ENCODE measurements around the gene SLC2A9. TPM values are rescaled to one million over a fixed set of nuclear protein-coding genes. Genes with fewer than 3 reads are reported as not detected.

The SLC2A9 gene
- total RNA-seq, 1 donor from 2014 or later, result 19.0 TPM

DNA sequence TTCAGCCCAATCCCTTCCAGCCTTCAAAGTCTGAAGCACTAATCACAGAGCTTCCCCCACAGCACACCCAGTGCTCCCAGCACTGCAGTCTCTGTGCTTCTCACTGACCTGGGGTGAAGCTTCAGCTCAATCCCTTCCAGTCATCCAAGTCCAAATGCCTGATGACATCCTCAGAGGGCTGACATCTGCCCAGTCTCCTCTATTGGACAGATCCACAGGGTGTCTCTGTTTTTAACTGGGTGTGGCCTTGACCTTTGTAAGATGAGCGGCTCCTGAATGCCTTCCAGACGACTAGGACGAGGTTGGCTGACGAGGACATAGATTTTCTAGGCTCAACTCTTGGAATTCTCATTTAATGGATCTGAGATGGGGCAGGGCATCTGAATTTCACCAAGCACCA lies 7.6 kb upstream of the SLC2A9 start:
- Histone ChIP-seq H3K4me3 (no peak overlapping the region), H3K27ac (no peak overlapping the region), H3K36me3 (no peaks in the 10 kb centered on the region), H3K4me1 (peaks cover 24% of the 10 kb centered on the region), H3K27me3 (no peaks in the 10 kb centered on the region), H3K9me3 (no peaks in the 10 kb centered on the region)
- TF ChIP-seq, protein P1, sequence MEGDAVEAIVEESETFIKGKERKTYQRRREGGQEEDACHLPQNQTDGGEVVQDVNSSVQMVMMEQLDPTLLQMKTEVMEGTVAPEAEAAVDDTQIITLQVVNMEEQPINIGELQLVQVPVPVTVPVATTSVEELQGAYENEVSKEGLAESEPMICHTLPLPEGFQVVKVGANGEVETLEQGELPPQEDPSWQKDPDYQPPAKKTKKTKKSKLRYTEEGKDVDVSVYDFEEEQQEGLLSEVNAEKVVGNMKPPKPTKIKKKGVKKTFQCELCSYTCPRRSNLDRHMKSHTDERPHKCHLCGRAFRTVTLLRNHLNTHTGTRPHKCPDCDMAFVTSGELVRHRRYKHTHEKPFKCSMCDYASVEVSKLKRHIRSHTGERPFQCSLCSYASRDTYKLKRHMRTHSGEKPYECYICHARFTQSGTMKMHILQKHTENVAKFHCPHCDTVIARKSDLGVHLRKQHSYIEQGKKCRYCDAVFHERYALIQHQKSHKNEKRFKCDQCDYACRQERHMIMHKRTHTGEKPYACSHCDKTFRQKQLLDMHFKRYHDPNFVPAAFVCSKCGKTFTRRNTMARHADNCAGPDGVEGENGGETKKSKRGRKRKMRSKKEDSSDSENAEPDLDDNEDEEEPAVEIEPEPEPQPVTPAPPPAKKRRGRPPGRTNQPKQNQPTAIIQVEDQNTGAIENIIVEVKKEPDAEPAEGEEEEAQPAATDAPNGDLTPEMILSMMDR (IDR thresholded peaks at IDR 0.05), result no peak
- ATAC-seq, result no peak
- no peak for DNase-seq
- intact Hi-C loops (cut with DNase I), result no loop called here

DNA sequence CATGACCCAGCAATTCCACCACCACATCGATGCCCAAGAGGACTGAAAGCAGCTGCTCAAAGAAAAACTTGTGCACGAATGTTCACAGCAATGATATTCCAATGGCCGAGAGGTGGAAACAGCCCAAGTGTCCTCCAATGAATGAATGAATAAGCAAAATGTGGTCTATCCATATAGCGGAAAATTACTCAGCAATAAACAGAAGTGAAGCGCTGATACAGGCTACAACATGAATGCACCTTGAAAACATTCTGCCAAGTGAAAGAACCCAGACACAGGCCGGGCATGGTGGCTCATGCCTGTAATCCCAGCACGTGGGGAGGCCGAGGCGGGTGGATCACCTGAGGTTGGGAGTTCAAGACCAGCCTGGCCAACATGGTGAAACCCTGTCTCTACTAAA lies 5.2 kb upstream of the SLC2A9 start:
- no peaks in the 10 kb centered on the region for H3K36me3 ChIP-seq
- no peak for DNase-seq
- ATAC-seq, result no peak
- TF ChIP-seq, protein P1 (IDR thresholded peaks at IDR 0.05), result no peak
- intact Hi-C loops (cut with DNase I), result no loop called here
- H3K9me3 ChIP-seq, result no peaks in the 10 kb centered on the region
- H3K27me3 ChIP-seq, result no peaks in the 10 kb centered on the region
- peaks cover 18% of the 10 kb centered on the region for H3K4me1 ChIP-seq
- no peak overlapping the region for H3K27ac ChIP-seq
- no peak overlapping the region for H3K4me3 ChIP-seq

DNA sequence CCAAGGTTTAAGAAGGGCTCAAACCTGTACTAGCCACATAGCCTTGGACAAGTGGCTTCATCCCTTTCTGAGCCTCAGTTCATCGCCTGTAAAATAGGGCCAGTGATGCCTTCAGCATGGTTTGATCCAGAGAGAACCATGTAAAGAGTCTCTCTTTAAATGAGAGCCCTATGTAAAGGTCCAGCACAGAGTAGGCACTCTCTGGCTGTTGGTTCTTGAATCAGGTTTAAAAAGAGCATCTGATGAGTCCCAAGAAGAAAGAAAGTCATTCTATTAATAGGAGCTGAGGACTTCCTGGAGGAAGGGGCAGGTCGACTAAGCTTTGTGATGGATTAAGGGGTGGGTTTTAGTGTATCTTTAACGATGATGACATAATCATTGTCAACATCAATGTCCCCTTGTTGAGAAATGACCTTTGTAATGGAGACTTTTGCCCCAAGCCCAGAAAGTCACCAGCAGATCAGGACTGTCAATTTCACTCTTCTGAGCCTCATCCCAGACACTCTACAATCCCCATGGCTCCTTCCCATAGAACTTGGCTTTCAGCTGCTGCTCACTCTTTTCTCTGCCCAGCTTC lies 4.0 kb upstream of the SLC2A9 start:
- Histone ChIP-seq H3K27ac (no peak overlapping the region), H3K36me3 (no peaks in the 10 kb centered on the region), H3K4me1 (peaks cover 23% of the 10 kb centered on the region), H3K27me3 (no peaks in the 10 kb centered on the region), H3K9me3 (no peaks in the 10 kb centered on the region), H3K4me3 (no peak overlapping the region)
- TF ChIP-seq, protein P1 (IDR thresholded peaks at IDR 0.05), result no peak
- intact Hi-C loops (cut with DNase I), result no loop called here
- ATAC-seq (no peak), DNase-seq (no peak)

DNA sequence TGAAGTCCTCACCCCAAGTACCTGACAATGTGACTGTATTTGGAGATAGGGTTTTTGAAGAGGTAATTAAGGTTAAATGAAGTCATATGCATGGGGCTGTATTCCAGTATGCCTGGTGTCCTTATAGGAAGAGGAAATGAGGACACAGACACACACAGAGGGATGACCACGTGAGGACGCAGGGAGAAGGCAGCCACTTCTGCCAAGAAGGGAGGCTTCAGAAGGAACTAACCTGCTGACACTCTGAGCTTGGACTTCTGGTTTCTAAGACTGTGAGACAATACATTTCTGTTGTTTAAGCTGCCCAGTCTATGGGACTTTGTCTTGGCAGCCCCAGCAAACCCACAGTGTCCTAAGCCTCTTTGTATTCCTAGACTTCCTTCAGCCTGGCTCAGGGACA lies 3.0 kb upstream of the SLC2A9 start:
- TF ChIP-seq, protein P1 (IDR thresholded peaks at IDR 0.05), result no peak
- DNase-seq, result no peak

DNA sequence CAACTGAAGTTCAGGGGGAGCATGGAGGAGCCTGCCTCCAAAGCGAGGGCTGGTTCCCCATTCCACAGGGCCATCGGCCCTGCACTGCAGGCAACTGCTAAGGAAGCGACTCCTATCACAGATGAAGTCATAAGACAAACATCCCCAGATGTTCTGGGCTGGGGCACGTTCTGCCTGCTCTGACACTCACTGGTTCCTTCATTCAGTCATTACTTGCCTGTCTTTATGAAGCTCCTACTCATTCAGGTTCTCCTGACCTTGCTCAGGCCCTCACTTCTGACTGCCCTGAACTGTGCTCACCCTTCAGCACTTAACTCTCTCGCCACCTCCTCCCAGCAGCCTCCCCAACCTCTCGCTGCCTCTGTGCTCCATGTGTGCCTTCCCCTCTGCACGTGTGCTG lies 2.5 kb upstream of the SLC2A9 start:
- H3K27me3 ChIP-seq, result no peaks in the 10 kb centered on the region
- no peak overlapping the region for H3K4me3 ChIP-seq
- H3K4me1 ChIP-seq, result peaks cover 32% of the 10 kb centered on the region
- no peaks in the 10 kb centered on the region for H3K36me3 ChIP-seq
- TF ChIP-seq, protein P1 (IDR thresholded peaks at IDR 0.05), result no peak
- intact Hi-C loops (cut with DNase I), result no loop called here
- DNase-seq, result no peak
- ATAC-seq, result peak; percentile 1
- no peak overlapping the region for H3K27ac ChIP-seq
- H3K9me3 ChIP-seq, result no peaks in the 10 kb centered on the region

More for the DNA sequence above, 3.0 kb upstream of the SLC2A9 start:
- Histone ChIP-seq H3K27me3 (no peaks in the 10 kb centered on the region), H3K4me3 (no peak overlapping the region), H3K27ac (no peak overlapping the region), H3K9me3 (no peaks in the 10 kb centered on the region), H3K36me3 (no peaks in the 10 kb centered on the region), H3K4me1 (peaks cover 31% of the 10 kb centered on the region)
- peak; percentile 64 for ATAC-seq
- intact Hi-C loops (cut with DNase I), result no loop called here

DNA sequence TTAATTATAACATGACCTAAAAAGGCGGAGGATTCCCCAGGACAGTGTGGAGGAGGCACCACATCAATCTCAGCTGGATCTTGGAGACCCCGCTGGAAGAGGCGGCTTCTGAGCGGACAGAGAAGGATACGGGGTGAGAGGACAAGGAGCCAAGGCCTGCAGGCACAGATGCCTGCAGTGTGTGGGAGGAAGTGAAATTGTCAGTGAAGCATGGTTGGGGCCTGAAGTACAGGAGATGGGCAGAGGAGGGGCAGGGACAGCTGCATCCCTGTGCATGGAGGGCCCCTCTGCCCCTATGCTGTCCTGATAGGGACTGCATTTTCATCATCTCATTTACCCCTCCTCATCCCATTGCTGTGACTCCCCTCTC lies 1.7 kb upstream of the SLC2A9 start:
- Histone ChIP-seq H3K4me1 (peaks cover 34% of the 10 kb centered on the region), H3K4me3 (no peak overlapping the region), H3K9me3 (no peaks in the 10 kb centered on the region), H3K36me3 (no peaks in the 10 kb centered on the region), H3K27me3 (no peaks in the 10 kb centered on the region), H3K27ac (no peak overlapping the region)
- DNase-seq (no peak), ATAC-seq (no peak)
- TF ChIP-seq, protein P1 (IDR thresholded peaks at IDR 0.05), result no peak
- intact Hi-C loops (cut with DNase I), result no loop called here

All from upper lobe of right lung (tissue), 1 donor.